GM21515 (cell line): ENCODE results near the gene ARF1.

Experiments
- ATAC-seq: cut with Tn5 transposase; IDR thresholded peaks from one replicate; pipeline ENCODE4 v1.9.1; 2021; ENCODE audit not compliant: unreplicated experiment

The ARF1 gene

DNA sequence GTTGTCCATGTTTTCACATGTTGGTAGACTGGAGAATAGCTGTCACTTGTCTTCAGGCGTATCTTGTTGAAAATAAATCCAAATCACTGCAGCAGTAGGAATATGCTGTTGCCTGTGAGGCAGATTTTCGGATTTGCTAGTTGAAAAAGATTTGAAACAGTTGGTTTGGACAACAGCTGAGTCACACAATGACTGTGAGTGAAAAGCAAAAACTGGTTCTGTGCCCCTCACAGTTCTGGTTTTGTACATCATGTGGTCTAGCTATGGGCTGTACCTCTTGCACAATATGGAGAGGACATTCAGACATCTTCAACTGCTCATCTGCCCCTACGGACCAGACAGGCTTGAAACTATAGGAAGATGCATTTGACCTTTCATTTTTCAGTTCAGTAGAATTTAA is 1.8 kb downstream of the ARF1 start:
- ATAC-seq: no peak

DNA sequence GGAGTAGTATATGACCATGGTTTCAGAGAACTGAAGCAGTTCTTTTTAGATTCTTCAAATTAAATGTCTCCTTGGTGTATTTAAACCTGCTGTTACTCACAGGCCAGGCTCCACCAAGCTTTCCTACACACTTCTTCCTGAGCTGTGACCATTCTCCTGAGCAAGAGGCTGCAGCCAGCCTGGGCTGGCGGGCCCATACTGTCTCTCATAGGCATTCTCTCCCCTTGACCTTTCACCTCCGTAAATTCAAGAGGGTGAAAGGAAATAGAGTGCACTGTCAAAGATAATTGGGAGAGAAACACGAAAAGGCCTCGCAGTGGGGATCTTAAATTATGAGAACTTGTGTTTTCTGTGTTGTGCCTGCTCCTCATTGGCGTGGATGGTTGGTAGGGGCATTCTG is 2.3 kb downstream of the ARF1 start:
- no peak for ATAC-seq

GRCh38 chr1:228085287-228085951 is 2.9 kb downstream of the ARF1 start:
- ATAC-seq: no peak

GRCh38 chr1:228087771-228088251 is 5.3 kb downstream of the ARF1 start:
- no peak for ATAC-seq

- no peak for ATAC-seq
Measured at GRCh38 chr1:228088586-228089498, 6.3 kb downstream of the ARF1 start.

DNA sequence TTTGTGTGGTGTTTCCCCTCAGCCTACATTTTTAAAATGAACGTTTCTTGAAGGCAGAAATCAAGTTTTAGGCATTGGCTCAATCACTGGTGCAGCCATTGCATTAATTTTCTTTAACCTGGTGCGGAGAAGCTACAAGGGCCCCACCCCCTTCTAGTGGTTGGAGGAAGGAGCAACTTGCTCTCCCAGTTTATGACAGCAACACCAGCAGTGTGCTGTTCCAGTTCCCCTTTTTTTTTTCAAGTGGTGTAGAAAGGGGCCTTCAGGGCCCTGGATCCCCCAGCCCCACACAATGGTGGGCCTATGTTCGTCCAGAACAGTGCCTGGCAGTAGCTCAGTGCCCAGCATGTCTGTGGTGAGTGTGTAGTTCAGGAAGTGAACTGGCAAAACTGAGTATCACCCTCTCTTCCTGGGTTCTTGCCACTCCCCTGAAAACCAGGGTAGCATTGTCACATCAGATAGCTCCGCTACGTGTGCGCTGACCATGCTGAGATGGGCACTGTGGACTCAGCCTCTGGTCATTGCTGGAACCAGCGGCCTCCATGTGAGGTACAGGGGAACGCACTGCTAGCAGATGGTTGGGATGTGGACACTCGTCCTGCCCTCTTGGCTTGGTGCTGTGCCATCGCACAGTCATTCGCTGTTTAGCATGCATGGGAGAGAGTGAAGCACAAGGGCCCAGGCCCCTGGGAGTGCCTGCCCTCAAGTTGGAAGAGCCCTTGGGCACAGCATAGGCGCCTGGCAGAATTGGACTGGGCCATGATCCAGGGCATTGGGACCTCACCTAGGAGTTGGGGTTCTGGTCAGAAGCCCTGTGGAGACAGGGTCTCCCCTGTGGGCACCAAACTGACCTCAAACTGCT is 7.2 kb downstream of the ARF1 start:
- ATAC-seq: no peak

DNA sequence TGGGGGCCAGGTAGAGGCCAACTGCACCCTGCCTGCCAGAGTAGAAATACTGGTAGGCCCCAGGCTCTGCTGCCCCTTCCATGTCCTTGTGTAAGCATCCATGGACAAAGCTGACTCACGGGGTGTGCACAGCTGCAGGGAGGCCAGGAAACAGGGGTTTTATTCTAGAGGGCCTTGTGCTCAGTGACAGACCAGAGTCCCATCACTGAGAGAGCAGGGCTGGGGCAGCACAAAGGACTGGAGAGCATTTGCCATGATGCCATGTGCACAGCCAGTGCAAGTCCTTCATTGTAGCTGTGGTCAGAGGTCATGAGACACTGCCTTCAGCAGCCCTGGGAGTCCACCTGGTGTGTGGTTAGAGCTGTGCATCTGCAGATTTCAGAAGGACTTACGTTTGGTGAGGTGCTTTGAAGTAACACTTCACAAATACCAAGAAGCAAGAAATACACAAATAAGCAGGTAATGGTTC is 8.1 kb downstream of the ARF1 start:
- ATAC-seq: no peak

DNA sequence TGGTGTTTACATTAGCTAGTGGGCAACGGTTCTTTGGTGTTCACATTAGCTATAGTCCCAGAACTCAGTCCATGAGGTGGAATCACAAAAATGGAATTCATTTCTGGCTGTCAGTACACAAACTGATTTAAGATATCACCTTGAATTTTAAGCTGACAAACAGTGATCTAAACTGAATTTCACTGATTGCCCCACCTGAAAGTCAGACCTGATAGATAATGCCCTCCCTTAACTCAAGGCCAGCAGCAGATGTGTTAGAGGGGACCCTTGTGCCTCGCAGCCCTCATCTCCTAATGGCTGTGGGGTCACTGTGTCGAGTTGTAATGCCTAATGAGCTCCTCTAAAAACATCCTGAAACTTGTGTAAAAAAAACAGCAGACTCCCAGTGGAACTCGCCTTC is 8.6 kb downstream of the ARF1 start:
- no peak for ATAC-seq

DNA sequence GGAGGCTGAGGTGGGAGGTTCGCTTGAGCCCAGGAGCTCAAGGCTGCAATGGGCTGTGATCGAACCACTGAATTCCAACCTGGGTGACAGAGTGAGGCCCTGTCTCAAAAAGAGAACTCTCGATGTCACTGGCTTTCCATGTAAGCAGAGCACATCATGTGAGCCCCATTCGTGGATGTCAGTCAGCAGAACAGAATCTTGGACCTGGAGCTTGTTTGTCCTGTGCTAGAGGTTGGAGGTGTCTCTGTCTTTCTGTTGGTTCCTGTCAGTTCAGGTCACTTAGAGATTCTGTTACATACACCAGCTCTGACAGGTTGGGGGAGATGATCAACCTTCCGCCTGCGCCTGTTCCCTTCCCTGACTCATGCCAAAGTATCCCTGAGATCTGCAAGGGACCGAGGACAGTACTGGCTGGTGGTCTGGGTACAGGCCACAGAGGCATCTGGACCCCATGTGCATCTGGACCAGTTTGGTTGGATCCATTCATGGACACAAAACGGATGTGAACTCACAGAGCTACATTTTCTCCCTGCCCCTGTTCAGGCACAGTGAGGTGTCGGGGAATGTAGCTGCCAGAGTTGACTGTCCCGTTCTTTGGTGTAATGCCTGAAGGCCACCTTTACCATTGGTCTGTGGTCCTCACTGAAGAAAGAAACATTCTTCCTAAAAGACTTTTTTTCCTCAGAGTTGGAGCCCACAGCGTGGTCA is 10.0 kb downstream of the ARF1 start:
- no peak for ATAC-seq

GRCh38 chr1:228093050-228093906 is 10.8 kb downstream of the ARF1 start:
- ATAC-seq: no peak

DNA sequence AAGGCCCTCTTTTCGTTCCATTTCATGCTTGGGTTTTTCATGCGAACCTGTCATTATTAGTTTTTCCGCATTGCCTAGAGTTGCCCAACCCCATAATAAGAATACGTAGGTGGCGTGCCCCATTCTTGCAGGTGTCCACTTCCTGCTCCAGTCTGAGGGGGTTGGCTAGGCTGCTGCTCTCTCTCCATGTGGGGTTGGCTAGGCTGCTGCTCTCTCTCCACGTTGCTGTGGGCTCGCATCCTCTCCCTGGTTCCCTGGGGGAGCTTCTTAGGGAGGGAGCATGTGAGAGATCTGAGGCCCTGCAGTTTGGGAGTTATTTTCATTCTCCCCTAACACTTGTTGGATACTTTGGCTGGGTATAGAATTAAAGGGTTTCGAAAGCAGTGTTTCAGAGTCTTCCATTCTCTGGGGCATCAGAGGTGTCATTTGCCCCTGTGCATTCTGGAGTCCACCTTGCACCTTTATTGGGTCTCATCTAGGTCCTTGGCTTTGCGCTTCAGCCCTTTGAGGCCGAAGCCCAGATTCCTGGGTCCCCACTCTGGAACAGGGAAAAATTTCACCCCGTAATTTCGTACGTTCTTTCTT is 12.0 kb downstream of the ARF1 start:
- no peak for ATAC-seq

DNA sequence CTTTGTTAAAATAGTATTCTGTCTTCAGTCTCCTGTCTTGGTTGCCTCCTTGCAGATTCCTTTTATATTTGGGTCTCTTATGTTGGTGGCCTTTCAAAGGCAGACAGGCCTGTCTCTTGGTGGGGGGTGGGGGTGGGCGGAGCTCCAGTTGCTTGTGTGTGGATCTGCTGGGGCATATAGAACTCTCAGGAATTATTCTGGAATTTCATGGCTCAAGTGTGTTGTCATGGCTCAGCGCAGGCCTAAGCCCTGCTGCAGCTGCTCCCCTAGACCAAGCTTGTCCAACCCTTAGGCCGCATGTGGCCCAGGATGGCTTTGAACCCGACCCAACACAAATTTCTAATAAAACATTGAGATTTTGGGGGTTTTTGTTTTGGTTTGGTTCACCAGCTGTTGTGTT is 12.7 kb downstream of the ARF1 start:
- no peak for ATAC-seq

DNA sequence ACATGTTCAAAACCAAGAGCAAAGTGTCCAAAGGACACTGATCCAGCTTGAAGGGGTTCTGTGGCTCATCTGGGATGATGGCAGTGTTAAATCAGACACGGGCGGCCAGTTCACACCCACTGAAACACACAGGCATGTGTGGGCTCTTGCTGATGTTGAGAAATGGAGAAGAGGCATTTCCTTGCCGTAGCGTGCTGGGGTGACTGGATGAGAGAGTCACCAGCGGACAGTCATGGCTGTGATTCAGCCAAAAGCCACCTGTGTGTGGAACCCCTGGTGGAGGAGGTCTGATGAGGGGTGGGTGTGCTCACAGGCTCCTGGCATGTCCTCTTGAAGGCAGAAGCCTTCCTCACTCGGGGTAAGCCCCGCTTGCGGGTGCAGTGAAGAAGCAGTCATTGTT is 13.4 kb downstream of the ARF1 start:
- ATAC-seq: no peak

- no peak for ATAC-seq
Measured at GRCh38 chr1:228096416-228097332, 14.2 kb downstream of the ARF1 start.

- no peak for ATAC-seq
Measured at GRCh38 chr1:228097333-228098081, 15.0 kb downstream of the ARF1 start.

GRCh38 chr1:228098323-228098931 is 15.9 kb downstream of the ARF1 start:
- ATAC-seq: no peak

GRCh38 chr1:228099331-228099732 is 16.8 kb downstream of the ARF1 start:
- no peak for ATAC-seq
